ENCODE data around the gene RAD50.
A peak's percentile ranks its signal among the peaks of the same experiment; 100 is the strongest.
"Not testable (repeated sequence)": the region's sequence is repeated elsewhere in the genome, so short reads cannot be mapped to it uniquely, and the experiment has no call there.

Gene RAD50

GRCh38 chr5:132556763-132557477, at the start of gene RAD50:
Gene RAD50, plus strand, starts transcription at chr5:132556977. Its CDS starts 348 bp downstream, at chr5:132557325.
- DNase-seq = peak; percentile 55

GRCh38 chr5:132510076-132510475, 46.7 kb upstream of the RAD50 start:
- no peak for DNase-seq

GRCh38 chr5:132513618-132514336, 43.0 kb upstream of the RAD50 start:
- DNase-seq = not testable (repeated sequence)

GRCh38 chr5:132522067-132522466, 34.7 kb upstream of the RAD50 start:
- not testable (repeated sequence) for DNase-seq

GRCh38 chr5:132524877-132525276, 31.9 kb upstream of the RAD50 start:
- DNase-seq = not testable (repeated sequence)

- DNase-seq = no peak
Observed at GRCh38 chr5:132525299-132525724, 31.5 kb upstream of the RAD50 start.

GRCh38 chr5:132526290-132526973, 30.3 kb upstream of the RAD50 start:
- peak; percentile 27 for DNase-seq

GRCh38 chr5:132526974-132527564, 29.7 kb upstream of the RAD50 start:
- DNase-seq = no peak

GRCh38 chr5:132528021-132528420, 28.8 kb upstream of the RAD50 start:
- no peak for DNase-seq

- DNase-seq = no peak
Observed at GRCh38 chr5:132528866-132529634, 27.7 kb upstream of the RAD50 start.

GRCh38 chr5:132530946-132531345, 25.8 kb upstream of the RAD50 start:
- no peak for DNase-seq

- DNase-seq = no peak
Observed at GRCh38 chr5:132539716-132540115, 17.1 kb upstream of the RAD50 start.

- no peak for DNase-seq
Observed at GRCh38 chr5:132540149-132540548, 16.6 kb upstream of the RAD50 start.

GRCh38 chr5:132540764-132541163, 16.0 kb upstream of the RAD50 start:
- no peak for DNase-seq

GRCh38 chr5:132543472-132544201, 13.1 kb upstream of the RAD50 start, which contains the start of gene IL5:
Gene IL5, minus strand, starts transcription at chr5:132543522. Its CDS starts 44 bp downstream, at chr5:132543478.
- DNase-seq = no peak

GRCh38 chr5:132546108-132546507, 10.7 kb upstream of the RAD50 start:
- DNase-seq = no peak

GRCh38 chr5:132547269-132547668, 9.5 kb upstream of the RAD50 start:
- no peak for DNase-seq

GRCh38 chr5:132548834-132549233, 7.9 kb upstream of the RAD50 start:
- DNase-seq = not testable (repeated sequence)

- no peak for DNase-seq
Observed at GRCh38 chr5:132549576-132549975, 7.2 kb upstream of the RAD50 start.

- no peak for DNase-seq
Observed at GRCh38 chr5:132556153-132556762, 519 bp upstream of the RAD50 start.
